HepG2 (cell line): Measurements from ENCODE around the gene PRPSAP1. TPM values are rescaled to one million over a fixed set of nuclear protein-coding genes. Genes with fewer than 3 reads are reported as not detected.
A peak's percentile ranks its signal among the peaks of the same experiment; 100 is the strongest.

ENCODE experiments used
- DBP ChIP-seq: sonication (generic); formaldehyde crosslinking; IDR thresholded peaks from 2 replicates; pipeline ENCODE4 v1.4.0; 2020; ENCODE audit warnings: missing genetic modification reagents; ENCODE audit errors: not compliant biosample characterization
- GATA4 ChIP-seq: sonication (generic); IDR thresholded peaks from 2 replicates; pipeline ENCODE4 v1.6.1; 2016; ENCODE audit warnings: antibody characterized with exemption, low read depth, borderline replicate concordance
- HNRNPH1 ChIP-seq: fragments of 200-400 bp; formaldehyde crosslinking; optimal IDR thresholded peaks from 2 replicates; pipeline ENCODE3; 2017; ENCODE audit warnings: mild to moderate bottlenecking, low read depth, low read length
- JDP2 ChIP-seq: sonication (generic); formaldehyde crosslinking; IDR thresholded peaks from 2 replicates; pipeline ENCODE4 v1.8.1; 2022; ENCODE audit warnings: missing genetic modification reagents, borderline replicate concordance
- KLF12 ChIP-seq: sonication (generic); formaldehyde crosslinking; IDR thresholded peaks from 2 replicates; pipeline ENCODE4 v1.4.0; 2020; ENCODE audit warnings: missing genetic modification reagents, borderline replicate concordance
- NCOR1 ChIP-seq: fragments of 200-600 bp; sonication (generic); IDR thresholded peaks from 2 replicates; pipeline ENCODE4 v1.7.0; 2017; ENCODE audit warnings: antibody characterized with exemption, low read length, borderline replicate concordance
- NR0B2 ChIP-seq: sonication (generic); formaldehyde crosslinking; IDR thresholded peaks from 2 replicates; pipeline ENCODE4 v1.4.0; 2020; ENCODE audit warnings: mild to moderate bottlenecking, missing genetic modification reagents
- POGK ChIP-seq: sonication (generic); formaldehyde crosslinking; conservative IDR thresholded peaks from 2 replicates; pipeline ENCODE4 v1.8.0; 2022; ENCODE audit warnings: mild to moderate bottlenecking, moderate library complexity, missing genetic modification reagents
- TARDBP ChIP-seq: sonication (generic); formaldehyde crosslinking; IDR thresholded peaks from 2 replicates; pipeline ENCODE4 v1.8.0; 2022; ENCODE audit warnings: mild to moderate bottlenecking, missing genetic modification reagents
- THAP9 ChIP-seq: sonication (generic); formaldehyde crosslinking; IDR thresholded peaks from 2 replicates; pipeline ENCODE4; 2020; ENCODE audit warnings: missing genetic modification reagents, mild to moderate bottlenecking, borderline replicate concordance
- ZBTB34 ChIP-seq: sonication (generic); formaldehyde crosslinking; IDR thresholded peaks from 2 replicates; pipeline ENCODE4 v1.8.0; 2022; ENCODE audit warnings: mild to moderate bottlenecking, missing genetic modification reagents
- ZC3H4 ChIP-seq: sonication (generic); formaldehyde crosslinking; IDR thresholded peaks from 2 replicates; pipeline ENCODE4 v1.4.0; 2020; ENCODE audit warnings: missing genetic modification reagents, borderline replicate concordance
- ZNF138 ChIP-seq: sonication (generic); formaldehyde crosslinking; IDR thresholded peaks from 2 replicates; pipeline ENCODE4 v1.5.0; 2020; ENCODE audit warnings: mild to moderate bottlenecking, low read depth, missing genetic modification reagents
- ZNF230 ChIP-seq: sonication (generic); formaldehyde crosslinking; IDR thresholded peaks from 2 replicates; pipeline ENCODE4 v1.4.0; 2020; ENCODE audit warnings: mild to moderate bottlenecking, missing genetic modification reagents
- ZNF468 ChIP-seq: sonication (generic); formaldehyde crosslinking; IDR thresholded peaks from 2 replicates; pipeline ENCODE4 v1.8.0; 2022; ENCODE audit warnings: mild to moderate bottlenecking, moderate library complexity, missing genetic modification reagents
- ZNF546 ChIP-seq: sonication (generic); formaldehyde crosslinking; conservative IDR thresholded peaks from 2 replicates; pipeline ENCODE4 v1.8.1; 2023; ENCODE audit warnings: mild to moderate bottlenecking, missing genetic modification reagents
- ZNF564 ChIP-seq: sonication (generic); formaldehyde crosslinking; IDR thresholded peaks from 2 replicates; pipeline ENCODE4 v1.8.1; 2023; ENCODE audit warnings: mild to moderate bottlenecking, missing genetic modification reagents
- polyA plus RNA-seq, 8 experiments: library from polyadenylated mRNA; depleted of rRNA in 3 of 8; stranded (reverse) in 7 of 8; unstranded in 1 of 8; fragments of >200 nt; fragmentation: Illumina TruSeq in 4 of 8; extraction: Trizol in 4 of 8; gene quantifications; 2 replicates each; pipeline versions ENCODE4 v1.2.1 to v1.2.3, GENCODE V29; 2011 to 2016; ENCODE audit warnings: low read depth in 4 of 8, missing spikeins in 1 of 8, mixed read lengths in 1 of 8; ENCODE audit not compliant: insufficient read depth in 1 of 8
- total RNA-seq, 5 experiments: library from RNA; depleted of rRNA; stranded (reverse); fragments of >200 nt; fragmentation: Illumina TruSeq; extraction: Trizol; gene quantifications; 2 replicates each; pipeline ENCODE4 v1.2.3, GENCODE V29; 2016; ENCODE audit warnings: low read depth in 1 of 5
- TF ChIP-seq, protein P1 (sequence below): sonication (generic); formaldehyde crosslinking; IDR thresholded peaks from 2 replicates; pipeline ENCODE4 v1.5.0; 2020; ENCODE audit warnings: missing genetic modification reagents, mild to moderate bottlenecking, borderline replicate concordance

The PRPSAP1 gene
- total and polyA plus RNA-seq, 2 of the 13 experiments (the other 11 are each of a cell fraction or from before 2014, with no cell fraction given), result 91.1 to 314 TPM

- TF ChIP-seq, protein P1, sequence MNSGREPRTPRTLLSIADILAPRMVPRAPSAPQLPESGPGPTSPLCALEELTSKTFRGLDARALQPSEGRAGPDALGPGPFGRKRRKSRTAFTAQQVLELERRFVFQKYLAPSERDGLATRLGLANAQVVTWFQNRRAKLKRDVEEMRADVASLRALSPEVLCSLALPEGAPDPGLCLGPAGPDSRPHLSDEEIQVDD (CRISPR knock-in tag), result 0 out of 2 replicates have a peak, but pooled peaks have one; percentile 25
- TF ChIP-seq NCOR1 (no peak; the same call in 1 of the 2 replicates), JDP2 (CRISPR knock-in tag) (no peak), ZBTB34 (CRISPR knock-in tag) (0 out of 2 replicates have a peak, but pooled peaks have one; percentile 20), TARDBP (CRISPR knock-in tag) (peak; percentile 98), ZC3H4 (CRISPR knock-in tag) (no peak; the same call in 1 of the 2 replicates), DBP (CRISPR knock-in tag) (peak; percentile 45), ZNF564 (peak; percentile 85; the same call in 1 of the 2 replicates), ZNF546 (CRISPR knock-in tag) (no peak), ZNF138 (CRISPR knock-in tag) (0 out of 2 replicates have a peak, but pooled peaks have one; percentile 46), NR0B2 (CRISPR knock-in tag) (no peak; the same call in 1 of the 2 replicates), ZNF468 (CRISPR knock-in tag) (0 out of 2 replicates have a peak, but pooled peaks have one; percentile 14), HNRNPH1 (peak; percentile 65), GATA4 (peak; percentile 70), POGK (CRISPR knock-in tag) (peak; percentile 57), THAP9 (peak; percentile 99), ZNF230 (CRISPR knock-in tag) (peak; percentile 95), KLF12 (CRISPR knock-in tag) (peak; percentile 98)
These were observed at the start of gene PRPSAP1 (continued) for GRCh38 chr17:76353599-76354316.
